Endothelial cell of umbilical vein (primary cell): Measurements from ENCODE around the gene ERGIC1. TPM values are rescaled to one million over a fixed set of nuclear protein-coding genes. Genes with fewer than 3 reads are reported as not detected.

ENCODE experiments used
- BruUV-seq: library from RNA; stranded (reverse); fragments of 400-500 nt; replicated peaks from 2 replicates; lab custom pipeline; 2021; lab: Mats Ljungman, UMichigan
- CTCF ChIA-PET: fragments of 300-600, 350-600 bp; sonication (Branson Sonifier 250); formaldehyde crosslinking; loops from one replicate; lab custom pipeline; 2021; ENCODE audit warnings: antibody characterized with exemption, inconsistent platforms; lab: Charles Lee
- POLR2A ChIA-PET: fragments of 300-600, 350-600 bp; sonication (Branson Sonifier 250); formaldehyde crosslinking; loops from one replicate; lab custom pipeline; 2021; ENCODE audit warnings: antibody characterized with exemption, inconsistent platforms; lab: Charles Lee
- DNase-seq: peaks from one replicate; pipeline ENCODE4 v3.0.0-alpha.2; 2011; ENCODE audit warnings: low read depth, low spot score
- FAIRE-seq: peaks from 2 replicates; lab custom pipeline; 2011; peaks lifted over from hg19 to GRCh38; lab: Jason Lieb, UNC
- H2AFZ ChIP-seq: 2 replicates; pipeline ENCODE4 v1.6.0; 2012; ENCODE audit warnings: low read depth, low read length, control low read depth, inconsistent platforms
- H3K27ac ChIP-seq: 2 replicates; pipeline ENCODE4 v1.5.1; 2011; ENCODE audit warnings: low read depth, mild to moderate bottlenecking, control low read depth, low read length, moderate library complexity; ENCODE audit not compliant: insufficient read depth
- H3K27me3 ChIP-seq, 2 experiments: 2 replicates each; pipeline versions ENCODE4 v1.6.0 to v1.6.1; 2011; ENCODE audit warnings: low read length in 2 of 2, mixed read lengths in 1 of 2; ENCODE audit not compliant: control insufficient read depth in 2 of 2, insufficient read depth in 2 of 2
- H3K36me3 ChIP-seq, 2 experiments: 2 replicates in 1 of 2; 3 replicates in 1 of 2; pipeline ENCODE4 v1.5.1; 2011; ENCODE audit warnings: low read length in 2 of 2, mild to moderate bottlenecking in 1 of 2, moderate library complexity in 1 of 2; ENCODE audit not compliant: control insufficient read depth in 2 of 2, insufficient read depth in 2 of 2; ENCODE audit errors: extremely low read depth in 1 of 2
- H3K4me1 ChIP-seq: 3 replicates; pipeline ENCODE4 v1.5.1; 2011; ENCODE audit warnings: mild to moderate bottlenecking, low read length; ENCODE audit not compliant: control insufficient read depth, insufficient read depth; ENCODE audit errors: extremely low read depth
- H3K4me2 ChIP-seq: 2 replicates; pipeline ENCODE4 v1.6.1; 2011; ENCODE audit warnings: low read length, control low read depth, mixed read lengths; ENCODE audit not compliant: insufficient read depth
- H3K4me3 ChIP-seq, 3 experiments: fragments of 200-600 bp in 1 of 3; sonication (generic), shearing (Covaris generic) in 1 of 3; replicated peaks in 1 of 3; 2 replicates each; pipeline ENCODE4 v1.5.1; 2011 to 2016; ENCODE audit warnings: control low read depth in 3 of 3, low read length in 3 of 3, mild to moderate bottlenecking in 2 of 3, inconsistent platforms in 1 of 3, low read depth in 1 of 3, moderate library complexity in 1 of 3; ENCODE audit not compliant: insufficient read depth in 1 of 3
- H3K79me2 ChIP-seq: 2 replicates; pipeline ENCODE4 v1.6.0; 2012; ENCODE audit warnings: low read length, inconsistent platforms; ENCODE audit not compliant: control insufficient read depth, insufficient read depth
- H3K9ac ChIP-seq: replicated peaks from 2 replicates; pipeline ENCODE3; 2011; ENCODE audit warnings: low read length, control low read depth; ENCODE audit not compliant: insufficient read depth; ENCODE audit errors: extremely low read depth
- H3K9me1 ChIP-seq: replicated peaks from 3 replicates; pipeline ENCODE4 v1.6.0; 2011; ENCODE audit warnings: mild to moderate bottlenecking, low read length; ENCODE audit not compliant: control insufficient read depth, insufficient read depth; ENCODE audit errors: extremely low read depth
- H3K9me3 ChIP-seq: replicated peaks from 2 replicates; pipeline ENCODE4 v1.5.1; 2012; ENCODE audit warnings: low read length, inconsistent platforms; ENCODE audit not compliant: control insufficient read depth, insufficient read depth
- H4K20me1 ChIP-seq: replicated peaks from 2 replicates; pipeline ENCODE3; 2011; ENCODE audit warnings: mild to moderate bottlenecking, low read length; ENCODE audit not compliant: control insufficient read depth, insufficient read depth; ENCODE audit errors: extremely low read depth
- CTCF ChIP-seq, 2 donors: IDR thresholded peaks; 1 replicate in 1 of 2; 2 replicates in 1 of 2; pipeline ENCODE4 v1.5.1; 2011; ENCODE audit warnings: low read length in 2 of 2, mild to moderate bottlenecking in 2 of 2, moderate library complexity in 2 of 2, control low read depth in 1 of 2, inconsistent platforms in 1 of 2, low read depth in 1 of 2; ENCODE audit not compliant: insufficient read depth in 1 of 2; ENCODE audit errors: extremely low read depth in 1 of 2
- EZH2 ChIP-seq: IDR thresholded peaks from 2 replicates; pipeline ENCODE4 v1.6.1; 2012; ENCODE audit warnings: borderline replicate concordance, low read depth, mild to moderate bottlenecking, moderate library complexity, low read length, inconsistent platforms; ENCODE audit not compliant: severe bottlenecking
- FOS ChIP-seq: IDR thresholded peaks from 2 replicates; pipeline ENCODE4 v1.6.1; 2011; ENCODE audit warnings: mild to moderate bottlenecking, low read length, moderate library complexity, borderline replicate concordance; ENCODE audit not compliant: insufficient read depth
- GATA2 ChIP-seq: IDR thresholded peaks from 2 replicates; pipeline ENCODE4 v1.7.0; 2011; ENCODE audit warnings: low read depth, mild to moderate bottlenecking, moderate library complexity, mixed read lengths, low read length; ENCODE audit not compliant: insufficient read length, insufficient read depth
- JUN ChIP-seq: IDR thresholded peaks from 2 replicates; pipeline ENCODE4 v1.6.1; 2011; ENCODE audit warnings: borderline replicate concordance, low read depth; ENCODE audit not compliant: insufficient read length, insufficient read depth
- MAX ChIP-seq: IDR thresholded peaks from 2 replicates; pipeline ENCODE4 v1.6.1; 2011; ENCODE audit not compliant: insufficient read depth, insufficient read length
- MYC ChIP-seq: IDR thresholded peaks from one replicate; pipeline ENCODE4 v1.6.1; 2011; ENCODE audit warnings: mild to moderate bottlenecking, low read depth, low read length
- POLR2A ChIP-seq: IDR thresholded peaks from 2 replicates; pipeline ENCODE4 v1.6.1; 2012; ENCODE audit warnings: low read depth, mild to moderate bottlenecking, control low read depth, low read length
- POLR2AphosphoS5 ChIP-seq: IDR thresholded peaks from 2 replicates; pipeline ENCODE4 v1.6.1; 2012; ENCODE audit warnings: low read depth, mild to moderate bottlenecking, control low read depth, low read length, moderate library complexity; ENCODE audit not compliant: insufficient read depth
- dilution Hi-C: fragments of 300-500 bp; cut with MboI; formaldehyde crosslinking; loops from one replicate; pipeline ENCODE4 v1.15.0; 2019; ENCODE audit warnings: low sequenced_read_pairs; ENCODE audit not compliant: extremely low pct_ligation_motif_present
- intact Hi-C: fragments of 100-400 bp; cut with micrococcal nuclease; formaldehyde crosslinking; loops from one replicate; pipeline ENCODE4 v1.10.0; 2022
- polyA plus RNA-seq, 4 experiments: library from polyadenylated mRNA; depleted of rRNA in 3 of 4; stranded (reverse) in 3 of 4; unstranded in 1 of 4; fragments of >200 nt; gene quantifications; 2 replicates each; pipeline versions ENCODE4 v1.2.1 to v1.2.3, GENCODE V29; 2011 to 2012; ENCODE audit warnings: missing spikeins in 1 of 4
- total RNA-seq: library from RNA; stranded (reverse); gene quantifications from 2 replicates; pipeline ENCODE4 v1.2.3, GENCODE V29; 2021

Gene ERGIC1
- total and polyA plus RNA-seq, 2 donors (not counting 3 experiments of a cell fraction or from before 2014, with no cell fraction given) = 105 to 109 TPM

- Histone ChIP-seq H3K27me3 (no peaks in the 10 kb centered on the region), H3K36me3 (no peaks in the 10 kb centered on the region), H3K9me1 (no peaks in the 10 kb centered on the region), H4K20me1 (no peaks in the 10 kb centered on the region), H3K79me2 (no peaks in the 10 kb centered on the region), H3K9ac (no peak overlapping the region), H3K4me1 (peaks cover 18% of the 10 kb centered on the region), H3K4me3 (no peak overlapping the region), H3K27ac (no peak overlapping the region), H3K4me2 (no peak overlapping the region), H3K9me3 (no peaks in the 10 kb centered on the region), H2AFZ (no peak overlapping the region)
- ChIA-PET CTCF (no interaction called here), POLR2A (no interaction called here)
- dilution Hi-C loops (no loop called here), intact Hi-C loops (no loop called here)
- no TSS peak for BruUV-seq
- TF ChIP-seq MAX (no peak), POLR2A (no peak), GATA2 (no peak), MYC (no peak), POLR2AphosphoS5 (no peak), FOS (no peak), JUN (no peak), EZH2 (no peak), CTCF (IDR thresholded peaks at IDR 0.05; ENCODE audit: extremely low read depth in 1 of 2, insufficient read depth in 1 of 2, low read depth in 1 of 2, low read length in 2 of 2) (no peak)
- DNase-seq (no peak), FAIRE-seq (no peak)
These were observed 28.3 kb upstream of the ERGIC1 start for GRCh38 chr5:172805736-172806255.
